22Rv1 (cell line): ENCODE measurements around the gene UNC5C.

ENCODE experiments used
- H3K27ac ChIP-seq: fragments of 450-650 bp; 2 replicates; pipeline ENCODE4 v1.5.1; 2017
- CTCF ChIP-seq: fragments of 450-650 bp; IDR thresholded peaks from 2 replicates; pipeline ENCODE4 v1.5.1; 2017; ENCODE audit warnings: mild to moderate bottlenecking
- ZFX ChIP-seq: fragments of 450-650 bp; IDR thresholded peaks from 2 replicates; pipeline ENCODE4 v1.6.1; 2017; ENCODE audit warnings: antibody characterized with exemption, borderline replicate concordance

The UNC5C gene

DNA sequence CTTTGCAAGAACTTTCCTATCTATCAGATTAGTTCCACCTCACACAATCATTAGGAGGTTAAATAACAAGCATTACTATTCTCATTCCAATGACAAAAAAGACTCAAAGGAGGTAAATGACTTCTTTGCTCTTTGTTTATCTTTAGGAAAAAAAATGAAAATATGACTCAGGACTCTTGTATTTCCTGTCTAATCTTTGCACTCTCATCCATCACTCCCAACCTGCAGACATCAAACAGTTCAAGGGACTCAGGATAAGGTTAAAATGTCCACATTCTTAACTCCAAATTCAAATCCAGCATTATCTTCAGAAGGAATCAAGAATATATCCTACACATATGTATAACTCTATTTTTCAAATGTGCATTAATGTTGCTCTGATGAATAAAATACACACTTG lies 139.6 kb downstream of the UNC5C start:
- TF ChIP-seq ZFX (no peak), CTCF (no peak)
- H3K27ac ChIP-seq: no peak overlapping the region

DNA sequence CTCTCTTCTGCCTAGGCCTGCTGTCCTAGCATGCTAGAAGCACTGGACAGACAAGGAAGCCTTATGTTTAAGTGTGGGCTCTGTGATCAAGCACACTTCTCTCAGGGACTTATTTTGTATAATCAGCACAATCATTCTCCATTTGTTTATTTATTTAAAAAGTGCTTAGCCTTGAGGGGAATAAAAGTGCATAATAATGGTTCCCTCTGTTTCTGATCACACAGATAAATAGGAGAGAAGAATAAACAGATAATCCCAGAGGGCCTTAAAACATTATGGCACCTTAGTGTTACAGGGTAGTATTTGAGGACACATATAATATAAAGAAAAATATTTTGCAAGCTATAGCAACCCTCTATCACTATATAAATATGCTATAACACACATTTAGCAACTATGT lies 146.5 kb downstream of the UNC5C start:
- TF ChIP-seq ZFX: no peak
- no peak for TF ChIP-seq CTCF
- no peak overlapping the region for H3K27ac ChIP-seq

DNA sequence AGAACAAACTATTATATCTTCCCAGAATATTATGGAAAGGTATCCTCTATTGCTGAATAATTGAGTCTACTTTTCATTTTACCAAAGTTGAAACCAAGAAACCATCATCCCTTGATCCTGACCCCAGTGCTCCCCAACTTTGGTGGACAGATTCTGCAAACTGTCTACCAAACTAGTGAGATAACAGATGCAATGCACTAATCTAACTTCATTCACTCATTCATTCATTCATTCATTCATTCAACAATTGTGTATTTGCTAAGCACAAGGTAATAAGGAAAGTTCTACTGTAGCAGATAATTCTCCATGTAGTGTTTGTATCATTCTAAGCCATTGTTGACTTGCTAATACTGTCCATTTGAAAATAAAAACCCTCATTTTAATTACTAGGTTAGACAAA lies 150.6 kb downstream of the UNC5C start:
- TF ChIP-seq CTCF: no peak
- no peak for TF ChIP-seq ZFX
- no peak overlapping the region for H3K27ac ChIP-seq

DNA sequence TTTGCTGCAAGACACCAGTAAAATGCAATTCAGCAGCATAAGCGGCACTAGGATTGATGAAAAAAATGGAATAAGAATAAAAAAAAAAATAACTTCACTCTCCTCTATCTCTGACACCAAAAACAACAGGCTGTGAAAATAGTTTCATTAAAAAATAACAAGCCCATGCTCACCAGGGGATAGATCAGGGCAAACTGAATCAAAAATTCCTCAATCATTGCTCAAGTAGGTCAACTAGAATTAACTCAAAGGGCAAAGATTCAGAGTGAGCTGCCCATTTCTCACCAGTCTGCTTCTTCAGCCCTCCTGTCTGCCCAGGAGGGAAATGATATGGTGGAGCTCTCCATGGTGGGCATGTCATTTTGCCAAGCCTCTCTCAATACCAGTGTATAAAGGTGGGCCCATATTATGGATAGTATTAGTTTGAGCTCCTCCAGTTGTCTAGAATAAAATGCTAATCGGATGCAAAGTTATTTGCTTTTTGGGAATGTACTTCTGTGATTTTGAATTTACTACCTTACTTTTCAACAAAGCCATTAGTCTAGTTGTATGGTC lies 153.9 kb downstream of the UNC5C start:
- no peak for TF ChIP-seq ZFX
- no peak for TF ChIP-seq CTCF
- no peak overlapping the region for H3K27ac ChIP-seq

GRCh38 chr4:95393821-95394220 lies 155.0 kb downstream of the UNC5C start:
- TF ChIP-seq ZFX (no peak), CTCF (no peak)
- no peak overlapping the region for H3K27ac ChIP-seq

- no peak for TF ChIP-seq CTCF
- no peak for TF ChIP-seq ZFX
- no peak overlapping the region for H3K27ac ChIP-seq
These were observed 159.9 kb downstream of the UNC5C start for GRCh38 chr4:95388911-95389310.

DNA sequence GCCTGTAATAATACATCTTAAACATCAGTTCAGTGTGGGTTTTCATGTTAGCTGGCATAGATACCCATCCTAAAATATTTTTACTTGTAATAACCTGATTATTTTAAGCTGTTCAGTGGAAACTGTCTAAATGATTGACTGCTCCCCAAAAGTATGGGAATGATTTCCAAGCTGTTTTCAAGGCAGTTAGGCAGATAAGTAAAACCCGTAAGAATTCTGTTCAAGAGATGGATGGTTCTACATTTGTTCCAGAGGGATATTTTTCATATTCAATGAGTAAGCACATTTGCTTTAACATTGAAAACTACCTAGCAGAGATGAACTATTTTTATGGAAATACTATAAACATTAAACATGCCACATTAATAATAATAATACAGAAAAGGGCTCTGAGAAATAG lies 161.1 kb downstream of the UNC5C start:
- TF ChIP-seq CTCF: no peak
- no peak for TF ChIP-seq ZFX
- H3K27ac ChIP-seq: no peak overlapping the region
